ENCODE results near the gene LRRC43.

LRRC43 gene

DNA sequence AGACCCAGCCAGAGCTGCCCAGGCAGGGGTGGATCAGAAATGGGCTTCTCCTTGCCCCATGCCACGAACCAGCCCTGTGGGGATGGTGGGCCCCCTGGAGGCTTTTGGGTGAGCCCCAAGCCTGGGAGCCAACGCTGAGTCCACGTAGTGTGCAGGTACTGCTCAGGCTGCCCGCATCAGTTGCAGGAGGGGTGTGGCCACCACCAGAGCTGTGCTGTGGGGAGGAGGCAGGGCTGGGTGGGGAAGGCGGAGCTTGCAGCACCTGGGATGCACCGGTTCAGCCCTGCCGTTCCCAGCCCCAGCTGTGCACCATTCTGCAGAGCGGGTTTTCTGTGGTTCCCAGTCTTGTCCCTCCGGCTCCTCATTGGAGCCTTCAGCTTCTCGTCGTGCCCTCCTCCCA lies 45.2 kb upstream of the LRRC43 start:
- TF ChIP-seq TCF12 (IDR thresholded peaks at IDR 0.05; ENCODE audit: low read depth), result no peak
- no peak for TF ChIP-seq TAF1 (IDR thresholded peaks at IDR 0.05; ENCODE audit: low read depth)
- TF ChIP-seq ZBTB7A (IDR thresholded peaks at IDR 0.05; ENCODE audit: low read depth), result no peak
- TF ChIP-seq CEBPB (IDR thresholded peaks at IDR 0.05), result no peak
- no peak for TF ChIP-seq RAD21 (IDR thresholded peaks at IDR 0.05; ENCODE audit: low read depth)
- TF ChIP-seq, protein P1, sequence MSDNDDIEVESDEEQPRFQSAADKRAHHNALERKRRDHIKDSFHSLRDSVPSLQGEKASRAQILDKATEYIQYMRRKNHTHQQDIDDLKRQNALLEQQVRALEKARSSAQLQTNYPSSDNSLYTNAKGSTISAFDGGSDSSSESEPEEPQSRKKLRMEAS (IDR thresholded peaks at IDR 0.05), result no peak
- TF ChIP-seq TEAD4 (IDR thresholded peaks at IDR 0.05), result no peak
- TF ChIP-seq EGR1 (IDR thresholded peaks at IDR 0.05), result no peak
- TF ChIP-seq, protein P2, sequence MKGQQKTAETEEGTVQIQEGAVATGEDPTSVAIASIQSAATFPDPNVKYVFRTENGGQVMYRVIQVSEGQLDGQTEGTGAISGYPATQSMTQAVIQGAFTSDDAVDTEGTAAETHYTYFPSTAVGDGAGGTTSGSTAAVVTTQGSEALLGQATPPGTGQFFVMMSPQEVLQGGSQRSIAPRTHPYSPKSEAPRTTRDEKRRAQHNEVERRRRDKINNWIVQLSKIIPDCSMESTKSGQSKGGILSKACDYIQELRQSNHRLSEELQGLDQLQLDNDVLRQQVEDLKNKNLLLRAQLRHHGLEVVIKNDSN (IDR thresholded peaks at IDR 0.05), result no peak
- no peak for TF ChIP-seq CREB1 (IDR thresholded peaks at IDR 0.05; ENCODE audit: low read depth)
- no peak for TF ChIP-seq NFIC (IDR thresholded peaks at IDR 0.05)
- TF ChIP-seq, protein P3, sequence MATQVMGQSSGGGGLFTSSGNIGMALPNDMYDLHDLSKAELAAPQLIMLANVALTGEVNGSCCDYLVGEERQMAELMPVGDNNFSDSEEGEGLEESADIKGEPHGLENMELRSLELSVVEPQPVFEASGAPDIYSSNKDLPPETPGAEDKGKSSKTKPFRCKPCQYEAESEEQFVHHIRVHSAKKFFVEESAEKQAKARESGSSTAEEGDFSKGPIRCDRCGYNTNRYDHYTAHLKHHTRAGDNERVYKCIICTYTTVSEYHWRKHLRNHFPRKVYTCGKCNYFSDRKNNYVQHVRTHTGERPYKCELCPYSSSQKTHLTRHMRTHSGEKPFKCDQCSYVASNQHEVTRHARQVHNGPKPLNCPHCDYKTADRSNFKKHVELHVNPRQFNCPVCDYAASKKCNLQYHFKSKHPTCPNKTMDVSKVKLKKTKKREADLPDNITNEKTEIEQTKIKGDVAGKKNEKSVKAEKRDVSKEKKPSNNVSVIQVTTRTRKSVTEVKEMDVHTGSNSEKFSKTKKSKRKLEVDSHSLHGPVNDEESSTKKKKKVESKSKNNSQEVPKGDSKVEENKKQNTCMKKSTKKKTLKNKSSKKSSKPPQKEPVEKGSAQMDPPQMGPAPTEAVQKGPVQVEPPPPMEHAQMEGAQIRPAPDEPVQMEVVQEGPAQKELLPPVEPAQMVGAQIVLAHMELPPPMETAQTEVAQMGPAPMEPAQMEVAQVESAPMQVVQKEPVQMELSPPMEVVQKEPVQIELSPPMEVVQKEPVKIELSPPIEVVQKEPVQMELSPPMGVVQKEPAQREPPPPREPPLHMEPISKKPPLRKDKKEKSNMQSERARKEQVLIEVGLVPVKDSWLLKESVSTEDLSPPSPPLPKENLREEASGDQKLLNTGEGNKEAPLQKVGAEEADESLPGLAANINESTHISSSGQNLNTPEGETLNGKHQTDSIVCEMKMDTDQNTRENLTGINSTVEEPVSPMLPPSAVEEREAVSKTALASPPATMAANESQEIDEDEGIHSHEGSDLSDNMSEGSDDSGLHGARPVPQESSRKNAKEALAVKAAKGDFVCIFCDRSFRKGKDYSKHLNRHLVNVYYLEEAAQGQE (IDR thresholded peaks at IDR 0.05; ENCODE audit: low read depth), result no peak

DNA sequence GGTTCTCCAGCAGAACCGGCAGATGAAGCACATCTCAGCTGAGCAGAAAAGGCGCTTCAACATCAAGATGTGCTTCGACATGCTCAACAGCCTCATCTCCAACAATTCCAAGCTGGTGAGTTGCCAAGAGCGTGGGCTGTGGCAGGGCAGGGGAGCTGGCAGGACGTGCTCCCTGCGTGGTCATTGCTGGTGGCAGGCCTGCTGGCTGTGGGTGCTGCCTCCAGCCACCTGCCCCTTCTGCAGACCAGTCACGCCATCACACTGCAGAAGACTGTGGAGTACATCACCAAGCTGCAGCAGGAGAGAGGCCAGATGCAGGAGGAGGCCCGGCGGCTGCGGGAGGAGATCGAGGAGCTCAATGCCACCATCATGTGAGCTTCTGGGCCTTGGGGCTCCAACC lies 44.7 kb upstream of the LRRC43 start:
- TF ChIP-seq, protein P3 (IDR thresholded peaks at IDR 0.05; ENCODE audit: low read depth), result no peak
- TF ChIP-seq TCF12 (IDR thresholded peaks at IDR 0.05; ENCODE audit: low read depth) (no peak), NFIC (IDR thresholded peaks at IDR 0.05) (no peak), EP300 (IDR thresholded peaks at IDR 0.05; ENCODE audit: borderline replicate concordance) (no peak), CREB1 (IDR thresholded peaks at IDR 0.05; ENCODE audit: low read depth) (no peak), CEBPB (IDR thresholded peaks at IDR 0.05) (no peak), TEAD4 (IDR thresholded peaks at IDR 0.05) (no peak), ZBTB7A (IDR thresholded peaks at IDR 0.05; ENCODE audit: low read depth) (no peak), EGR1 (IDR thresholded peaks at IDR 0.05) (no peak), RAD21 (IDR thresholded peaks at IDR 0.05; ENCODE audit: low read depth) (no peak), YY1 (IDR thresholded peaks at IDR 0.05; ENCODE audit: low read depth) (no peak), TAF1 (IDR thresholded peaks at IDR 0.05; ENCODE audit: low read depth) (no peak), FOXM1 (IDR thresholded peaks at IDR 0.05; ENCODE audit: borderline replicate concordance, low read depth) (no peak)
- TF ChIP-seq, protein P1 (IDR thresholded peaks at IDR 0.05), result no peak
- TF ChIP-seq, protein P2 (IDR thresholded peaks at IDR 0.05), result no peak

DNA sequence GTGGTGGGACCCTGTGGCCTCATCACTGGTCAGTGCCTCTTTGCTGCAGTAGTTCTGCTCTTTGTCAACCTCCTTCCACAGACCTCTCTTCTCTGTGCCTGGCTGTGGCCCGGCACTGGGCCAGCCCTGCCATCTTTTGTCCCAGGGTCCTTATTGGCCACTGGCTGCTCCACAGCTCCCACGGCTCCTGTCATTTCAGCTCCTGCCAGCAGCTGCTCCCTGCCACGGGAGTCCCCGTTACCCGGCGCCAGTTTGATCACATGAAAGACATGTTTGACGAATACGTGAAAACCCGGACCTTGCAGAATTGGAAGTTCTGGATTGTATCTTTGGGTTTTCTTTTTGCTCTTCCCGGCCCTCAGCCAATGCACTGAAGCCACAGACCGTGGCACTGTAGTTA lies 44.3 kb upstream of the LRRC43 start:
- no peak for TF ChIP-seq EP300 (IDR thresholded peaks at IDR 0.05; ENCODE audit: borderline replicate concordance)
- TF ChIP-seq YY1 (IDR thresholded peaks at IDR 0.05; ENCODE audit: low read depth), result no peak
- no peak for TF ChIP-seq EGR1 (IDR thresholded peaks at IDR 0.05)
- TF ChIP-seq, protein P2 (IDR thresholded peaks at IDR 0.05), result no peak
- TF ChIP-seq, protein P3 (IDR thresholded peaks at IDR 0.05; ENCODE audit: low read depth), result no peak
- no peak for TF ChIP-seq TCF12 (IDR thresholded peaks at IDR 0.05; ENCODE audit: low read depth)
- TF ChIP-seq, protein P1 (IDR thresholded peaks at IDR 0.05), result no peak
- no peak for TF ChIP-seq RAD21 (IDR thresholded peaks at IDR 0.05; ENCODE audit: low read depth)
- no peak for TF ChIP-seq TEAD4 (IDR thresholded peaks at IDR 0.05)
- TF ChIP-seq CREB1 (IDR thresholded peaks at IDR 0.05; ENCODE audit: low read depth), result no peak
- no peak for TF ChIP-seq ZBTB7A (IDR thresholded peaks at IDR 0.05; ENCODE audit: low read depth)

DNA sequence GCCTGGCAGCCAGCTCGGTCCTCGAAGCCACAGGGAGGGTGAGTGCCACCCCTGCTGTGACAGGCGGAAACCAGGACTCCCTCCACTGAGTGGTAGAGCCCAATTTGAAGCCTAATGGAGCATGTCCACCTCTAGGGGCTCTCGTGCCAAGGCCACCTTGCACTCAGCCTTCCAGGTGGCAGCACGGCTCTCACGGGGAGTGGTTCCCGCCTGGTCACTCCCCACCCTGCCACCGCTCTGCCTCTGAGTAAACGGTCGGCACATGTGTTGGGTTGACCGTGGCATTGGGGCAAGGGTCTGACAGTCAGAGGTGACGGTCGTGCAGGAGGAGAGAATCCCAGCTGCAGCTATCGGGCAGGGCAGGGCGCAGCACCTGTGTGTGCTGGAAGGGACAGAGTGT lies 43.7 kb upstream of the LRRC43 start:
- TF ChIP-seq TCF12 (IDR thresholded peaks at IDR 0.05; ENCODE audit: low read depth), result peak; percentile 87
- TF ChIP-seq YY1 (IDR thresholded peaks at IDR 0.05; ENCODE audit: low read depth), result no peak
- TF ChIP-seq FOXM1 (IDR thresholded peaks at IDR 0.05; ENCODE audit: borderline replicate concordance, low read depth), result no peak
- no peak for TF ChIP-seq TAF1 (IDR thresholded peaks at IDR 0.05; ENCODE audit: low read depth)
- TF ChIP-seq, protein P2 (IDR thresholded peaks at IDR 0.05), result 0 out of 2 replicates have a peak, but pooled peaks have one; percentile 20
- peak; percentile 66 for TF ChIP-seq TEAD4 (IDR thresholded peaks at IDR 0.05)
- TF ChIP-seq CEBPB (IDR thresholded peaks at IDR 0.05), result no peak
- TF ChIP-seq RAD21 (IDR thresholded peaks at IDR 0.05; ENCODE audit: low read depth), result no peak
- TF ChIP-seq EGR1 (IDR thresholded peaks at IDR 0.05), result no peak
- TF ChIP-seq ZBTB7A (IDR thresholded peaks at IDR 0.05; ENCODE audit: low read depth), result no peak
- peak; percentile 63; the same call in 1 of the 2 replicates for TF ChIP-seq EP300 (IDR thresholded peaks at IDR 0.05; ENCODE audit: borderline replicate concordance)
- TF ChIP-seq, protein P1 (IDR thresholded peaks at IDR 0.05), result peak; percentile 75
- TF ChIP-seq NFIC (IDR thresholded peaks at IDR 0.05), result peak; percentile 90

All from Ishikawa (cell line).